Measurements from ENCODE around the gene SLC49A3.
"Not testable (repeated sequence)": the region's sequence is repeated elsewhere in the genome, so short reads cannot be mapped to it uniquely, and the experiment has no call there.

SLC49A3 gene

DNA sequence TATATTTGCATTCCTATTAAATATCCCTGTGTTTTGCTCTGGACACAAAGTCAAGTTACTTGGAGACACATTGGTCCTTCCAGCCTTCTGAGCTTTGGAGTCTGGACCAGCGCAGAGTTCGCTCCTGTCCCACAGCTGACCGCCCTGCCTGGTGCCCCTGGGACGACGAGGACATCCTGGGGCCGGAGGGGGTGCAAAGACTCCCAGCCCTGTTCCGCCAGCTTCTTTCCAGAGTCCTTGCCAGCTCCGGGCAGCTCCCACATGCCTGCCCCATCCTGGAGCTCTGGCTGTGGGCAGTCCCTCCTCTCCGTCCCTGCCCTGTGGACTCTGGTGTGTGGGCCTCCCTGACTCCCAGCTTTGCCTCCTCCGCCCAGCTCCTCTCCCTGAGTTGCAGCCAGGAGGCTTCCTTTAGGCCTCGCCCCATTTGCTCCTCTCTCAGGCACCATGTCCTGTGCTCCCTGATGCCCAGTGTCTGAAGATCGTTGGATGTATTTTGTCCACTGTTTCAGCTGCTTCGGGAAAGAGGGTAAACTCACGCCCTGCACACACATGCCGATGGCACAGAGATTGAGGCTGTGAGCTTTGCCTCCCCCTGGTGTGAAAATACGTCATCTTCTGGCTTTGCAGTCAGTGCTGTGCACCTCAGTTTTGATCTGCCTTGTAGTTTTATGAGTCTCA is 11.8 kb upstream of the SLC49A3 start:
- no peak for DNase-seq

DNA sequence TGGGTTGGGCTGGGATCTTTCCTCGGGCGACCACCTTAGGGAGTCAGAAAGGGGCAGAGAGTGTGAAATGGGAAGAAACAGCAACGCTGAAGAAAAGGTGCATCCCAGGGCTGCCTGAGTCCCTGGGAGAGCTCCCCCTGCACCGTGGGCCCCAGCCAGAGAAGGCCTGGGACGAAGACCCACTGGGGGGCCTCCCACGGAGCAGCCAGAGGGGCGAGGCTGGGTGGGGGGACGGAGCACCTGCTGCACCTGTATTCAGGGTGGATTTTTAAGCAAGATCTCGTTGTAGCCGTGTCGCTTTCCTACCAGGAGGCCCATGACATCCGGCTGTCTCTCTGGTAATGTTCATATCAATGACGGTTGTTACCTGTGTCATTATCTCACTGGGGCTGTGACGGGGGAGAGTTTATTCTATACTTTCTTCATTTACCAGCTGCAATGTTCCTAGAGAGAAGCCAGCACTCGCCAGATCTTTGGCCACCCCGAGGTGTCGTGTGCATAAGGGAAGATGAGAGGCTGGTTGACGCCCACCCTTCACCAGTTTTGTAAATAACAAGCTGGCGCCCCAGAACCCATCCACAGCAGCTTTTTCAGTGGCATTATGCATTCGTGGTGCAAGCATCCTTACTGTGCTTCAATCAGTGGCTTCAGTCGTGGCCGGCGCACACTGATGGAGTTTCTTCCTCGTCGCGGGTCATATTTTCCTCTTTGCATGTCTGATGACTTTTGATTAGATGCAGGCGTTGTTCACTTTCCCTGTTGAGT is 11.0 kb upstream of the SLC49A3 start:
- no peak for DNase-seq

DNA sequence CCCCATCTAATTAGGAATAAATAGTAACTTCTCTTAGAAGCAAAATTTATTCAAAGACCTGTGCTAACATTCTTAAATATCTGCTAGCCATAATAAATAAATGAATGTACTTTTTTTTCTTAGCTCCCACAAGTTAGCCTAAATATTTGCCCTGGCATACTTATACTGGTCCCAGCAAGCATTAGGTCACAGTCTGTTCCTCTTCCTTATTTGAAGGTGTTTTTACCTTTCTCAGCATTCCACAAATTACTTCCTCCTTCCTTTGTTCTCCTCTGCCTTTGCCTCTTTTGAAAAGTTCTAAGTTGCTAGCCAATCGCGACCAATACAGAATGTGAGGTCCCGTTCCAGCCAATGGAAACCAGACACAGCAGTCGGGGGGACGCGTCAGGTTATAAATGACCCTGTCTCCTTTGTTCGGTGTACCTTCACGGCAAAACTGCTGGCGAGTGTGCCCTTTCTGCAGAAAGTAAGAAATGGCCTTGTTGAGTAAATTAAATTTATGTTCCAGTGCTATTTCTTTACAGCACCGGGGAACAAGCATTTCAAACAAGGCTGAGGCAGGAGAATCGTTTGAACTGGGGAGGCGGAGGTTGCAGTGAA is 5.5 kb upstream of the SLC49A3 start:
- DNase-seq, result not testable (repeated sequence)

DNA sequence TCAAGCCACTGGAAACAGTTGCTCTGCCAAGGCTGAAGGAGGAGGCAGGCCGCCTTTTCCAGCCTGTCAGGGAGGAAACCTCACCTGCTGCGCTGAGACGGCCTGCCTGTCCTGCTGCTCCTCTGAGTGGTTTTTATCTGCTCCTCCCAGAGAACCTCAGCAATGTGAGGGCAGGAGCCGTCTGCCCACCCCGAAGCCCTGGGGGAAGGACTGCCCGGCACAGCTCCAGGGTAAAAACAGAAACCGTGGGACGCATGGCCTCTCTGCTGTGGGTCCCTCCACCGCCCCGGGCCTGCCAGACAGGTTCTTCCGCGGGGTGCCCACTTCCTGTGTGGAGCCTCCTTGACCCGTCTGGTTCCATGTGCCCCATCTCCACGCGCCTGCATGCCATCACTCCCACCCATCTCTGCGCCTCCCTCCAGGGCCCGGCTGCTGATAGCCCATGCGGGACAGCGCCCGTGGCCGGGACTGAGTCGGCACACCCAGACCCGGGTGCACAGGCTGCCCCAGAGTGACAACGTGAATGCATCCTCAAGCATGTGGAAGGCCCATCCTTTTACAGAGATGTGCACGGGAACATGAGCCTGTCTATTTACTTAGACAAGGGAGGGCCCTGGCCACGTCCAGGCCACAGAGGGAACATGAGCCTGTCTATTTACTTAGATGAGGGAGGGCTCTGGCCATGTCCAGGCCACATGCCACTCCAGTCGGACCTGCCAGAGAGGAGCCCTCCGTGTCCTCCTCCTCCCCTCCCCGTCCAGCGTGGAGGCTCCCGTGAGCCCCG is 4.0 kb upstream of the SLC49A3 start:
- DNase-seq, result no peak

DNA sequence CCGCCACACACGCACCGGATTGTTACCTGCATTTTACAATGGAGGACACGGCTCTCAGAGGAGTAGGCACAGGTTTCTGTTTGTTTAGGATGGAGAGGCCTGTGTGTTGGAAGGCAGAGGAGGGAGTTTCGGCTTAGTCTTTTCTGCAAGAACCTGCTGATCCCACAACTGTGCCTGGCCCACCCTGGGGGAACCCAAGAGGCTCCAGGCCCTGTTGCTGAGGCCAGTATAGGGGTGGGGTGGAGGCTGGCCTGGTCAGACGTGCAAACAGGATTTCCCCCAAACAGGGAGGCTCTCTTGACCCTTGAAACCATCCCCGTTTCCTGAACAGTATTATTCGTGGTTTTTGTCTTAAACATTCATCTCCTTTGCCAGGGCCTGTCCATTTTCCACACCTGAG is 772 bp upstream of the SLC49A3 start:
- DNase-seq, result no peak

DNA sequence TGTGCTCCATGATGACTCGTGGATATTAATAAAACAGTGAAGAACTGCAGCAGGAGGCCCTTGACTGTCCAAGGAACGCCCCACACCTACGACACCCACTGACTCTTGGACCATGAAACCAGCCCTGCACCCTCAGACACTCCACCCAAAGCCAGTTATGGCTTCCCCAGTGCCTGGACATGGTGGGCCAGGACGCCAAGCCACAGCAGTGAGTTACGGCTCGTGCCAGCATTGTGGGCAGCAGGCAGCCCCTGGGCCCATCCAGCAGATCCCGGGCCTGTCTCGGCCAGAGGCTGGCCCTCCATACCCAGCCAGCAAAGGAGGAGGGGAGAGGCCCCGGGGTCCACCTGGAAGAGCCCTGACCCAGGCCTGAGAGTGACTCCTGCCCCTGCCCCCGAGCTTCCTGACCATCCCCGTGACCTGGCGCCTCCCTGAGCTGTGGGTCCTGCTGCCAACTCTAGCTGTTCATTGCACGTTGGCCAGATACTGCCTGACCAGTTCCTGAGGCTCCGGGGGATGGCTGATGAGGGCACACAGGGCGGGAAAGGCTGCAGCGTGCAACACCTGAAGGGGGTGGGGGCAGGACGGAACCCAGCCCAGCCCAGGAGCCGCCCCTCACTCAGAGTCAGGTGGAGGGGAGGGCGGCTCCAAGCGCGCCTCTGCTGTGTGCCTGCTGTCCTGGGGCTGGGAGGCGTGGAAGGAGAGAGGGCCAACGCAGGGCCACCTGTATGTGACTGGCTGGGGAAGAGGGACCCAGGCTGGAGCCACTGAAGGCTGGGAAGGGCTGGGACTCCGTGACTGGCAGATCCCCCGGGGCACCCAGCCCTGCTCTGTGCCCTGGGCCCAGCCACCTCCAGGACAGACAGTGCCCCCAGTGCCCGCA is 739 bp downstream of the SLC49A3 start:
- no peak for DNase-seq

DNA sequence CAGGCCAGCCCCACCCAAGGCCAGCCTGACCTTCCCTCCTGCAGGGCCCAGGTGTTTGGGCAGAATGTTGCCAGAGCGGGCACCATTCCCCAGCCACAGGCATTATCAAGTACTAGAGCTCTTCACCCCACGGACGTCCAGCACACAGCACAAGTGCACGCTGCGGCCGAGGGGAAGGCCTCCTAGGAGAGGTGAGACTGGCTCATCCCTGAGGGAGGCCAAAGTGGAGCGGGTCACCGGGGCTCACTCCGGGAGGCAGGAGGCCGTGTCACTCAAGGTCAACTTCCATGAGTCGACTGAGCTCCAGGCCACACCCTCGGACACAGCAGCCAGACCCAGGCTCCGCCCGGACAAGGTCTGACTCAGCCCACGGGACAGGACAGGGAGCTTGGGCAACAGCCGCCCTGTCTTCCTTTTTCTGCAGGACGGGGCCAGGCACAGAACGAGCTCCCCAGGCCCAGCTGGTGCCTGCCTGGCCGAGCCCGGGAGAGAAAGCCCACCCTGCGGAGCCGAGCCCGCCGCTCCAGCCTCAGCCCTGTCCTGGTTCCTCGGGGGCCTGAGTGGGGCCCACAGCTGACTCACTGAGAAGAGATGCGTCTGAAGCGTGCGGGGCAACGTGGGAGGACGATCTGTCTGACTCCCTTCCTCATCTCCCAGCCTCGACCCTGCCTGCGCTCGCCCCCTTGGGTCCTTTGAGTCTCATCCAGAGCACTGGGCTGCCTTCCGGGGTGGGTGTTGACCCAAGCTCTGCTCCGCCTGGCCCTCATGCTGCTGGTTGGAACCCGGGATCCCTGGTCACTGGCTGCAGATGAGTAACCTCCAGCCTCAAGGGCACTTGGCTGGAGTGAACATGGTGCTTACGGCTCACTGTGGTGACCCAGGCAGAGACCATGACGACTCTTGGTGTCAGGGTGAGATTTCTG is 1.6 kb downstream of the SLC49A3 start:
- peak in 1 of 2 donors; percentile 81 for DNase-seq

DNA sequence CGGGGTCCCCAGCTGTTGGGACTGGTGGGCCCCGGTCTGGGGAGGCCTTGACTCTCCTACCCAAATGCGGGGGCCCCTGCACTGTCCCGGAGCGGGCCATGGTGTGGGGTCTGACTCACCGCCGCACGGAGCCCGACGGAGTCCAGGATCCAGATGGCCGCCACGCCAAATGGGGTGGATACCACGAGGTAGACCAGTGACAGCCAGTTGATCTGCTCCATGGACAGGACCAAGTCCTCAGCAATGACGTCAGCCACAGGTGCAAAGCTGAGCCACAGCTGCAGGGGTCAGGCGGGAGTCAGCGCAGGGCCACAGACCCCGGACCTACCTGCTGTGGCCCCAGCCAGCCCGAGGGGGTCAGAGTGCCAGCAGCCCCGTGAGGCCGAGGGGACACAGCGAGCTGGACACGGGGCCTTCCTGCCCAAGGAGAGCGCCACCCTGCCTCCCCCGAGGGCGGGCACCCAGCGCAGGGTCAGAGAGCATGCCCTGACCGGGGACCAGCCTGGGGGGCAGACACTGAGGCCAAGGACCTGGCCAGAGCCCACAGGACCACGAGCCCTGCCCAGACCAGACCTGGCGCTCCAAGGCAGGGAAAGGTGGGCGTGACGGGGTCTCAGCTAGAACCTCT is 2.4 kb downstream of the SLC49A3 start:
- no peak for DNase-seq

DNA sequence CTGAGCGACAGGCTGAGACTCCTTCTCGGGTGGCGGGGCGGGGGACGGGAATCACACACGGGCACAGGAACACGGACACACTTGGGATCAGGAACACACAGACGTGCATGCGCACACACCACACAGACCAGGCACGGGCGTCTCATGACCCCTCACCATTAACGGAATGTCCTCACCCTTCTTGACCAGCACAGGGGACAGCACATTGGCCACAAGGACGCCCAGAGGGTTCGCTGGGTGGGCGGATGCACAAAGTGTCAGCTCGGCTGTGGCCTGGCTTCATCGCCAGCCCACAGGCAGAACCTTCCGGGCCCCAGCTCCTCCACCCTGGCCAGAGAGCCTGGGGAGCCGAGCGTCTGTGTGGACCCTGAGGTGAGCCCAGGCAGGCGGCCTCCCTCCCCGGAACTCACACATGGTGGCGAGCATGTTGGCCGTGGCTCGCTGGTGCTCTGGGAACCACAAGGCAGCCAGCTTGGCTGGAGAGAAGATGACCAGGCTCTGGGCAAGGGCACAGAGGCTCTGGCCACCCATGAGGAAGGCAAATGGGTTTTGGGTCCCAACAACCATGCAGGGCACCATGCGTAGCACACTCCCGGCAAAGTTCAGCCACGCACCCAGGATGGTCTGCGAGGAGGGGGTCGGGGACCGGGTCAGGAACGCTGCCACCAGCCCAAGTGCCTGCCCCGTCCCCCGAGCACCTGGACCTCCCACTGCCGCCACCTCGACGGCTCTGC is 3.1 kb downstream of the SLC49A3 start:
- no peak for DNase-seq

DNA sequence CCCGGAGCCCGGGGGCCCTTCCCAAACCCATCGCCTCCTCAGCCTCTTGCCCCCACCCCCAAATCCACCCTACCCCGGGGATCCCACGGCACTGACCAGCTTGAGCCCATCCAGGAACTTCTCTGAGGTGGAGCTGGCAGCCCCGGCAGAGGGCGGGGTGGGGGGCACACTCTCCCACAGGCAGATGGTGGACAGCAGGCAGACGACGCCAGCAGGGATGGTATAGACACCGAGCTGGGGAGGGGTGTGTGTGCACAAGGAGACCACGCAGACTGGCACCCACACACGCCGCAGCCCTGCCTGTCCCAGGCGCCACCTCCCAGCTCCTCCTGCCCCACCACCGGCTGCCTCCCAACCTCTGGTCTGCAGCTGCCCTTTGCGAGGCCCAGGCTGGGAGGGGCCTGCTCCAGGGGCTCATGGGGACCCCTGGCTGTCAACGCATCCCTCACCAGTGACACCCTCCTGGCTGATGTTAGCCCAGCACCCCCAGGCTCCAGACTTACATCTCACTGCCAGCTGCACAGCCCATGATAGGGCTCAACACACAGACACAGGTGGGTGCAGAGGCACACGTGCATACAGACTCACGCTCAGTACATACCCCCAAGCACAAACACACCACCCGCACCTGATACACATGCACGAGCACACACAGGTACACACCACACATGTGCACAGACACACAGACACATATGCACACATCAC is 4.2 kb downstream of the SLC49A3 start:
- DNase-seq, result no peak

DNA sequence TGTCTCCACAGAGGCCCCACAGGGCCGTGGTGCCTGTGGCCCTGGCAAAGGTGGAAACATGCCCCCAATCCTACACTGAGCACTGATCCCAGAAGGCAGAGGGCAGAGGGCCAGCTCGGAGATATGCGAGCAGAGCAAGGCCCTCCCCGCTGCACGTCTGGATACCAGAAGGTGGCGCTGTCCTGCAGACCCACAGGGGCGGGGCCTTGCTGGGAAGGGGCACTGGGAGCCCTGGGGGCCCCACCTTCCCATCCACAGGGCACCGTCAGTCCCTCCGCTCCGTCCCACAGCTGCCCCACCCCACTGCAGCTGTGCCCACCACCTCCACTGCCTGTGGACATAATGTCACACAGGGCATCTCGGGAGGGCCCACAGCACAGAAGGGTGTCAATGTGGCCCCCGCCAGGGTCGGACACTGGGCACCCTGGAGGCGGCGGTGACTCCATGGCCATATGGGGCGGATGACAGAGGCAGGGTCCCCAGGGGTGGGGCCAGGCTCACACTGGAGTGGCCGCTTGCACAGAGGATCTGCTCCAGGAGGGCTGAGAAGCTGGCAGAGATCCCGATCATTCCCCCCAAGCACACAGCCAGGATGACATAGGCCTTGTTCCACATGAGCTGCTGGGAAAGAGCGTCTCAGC is 4.8 kb downstream of the SLC49A3 start:
- DNase-seq, result peak; percentile 32 to 34

DNA sequence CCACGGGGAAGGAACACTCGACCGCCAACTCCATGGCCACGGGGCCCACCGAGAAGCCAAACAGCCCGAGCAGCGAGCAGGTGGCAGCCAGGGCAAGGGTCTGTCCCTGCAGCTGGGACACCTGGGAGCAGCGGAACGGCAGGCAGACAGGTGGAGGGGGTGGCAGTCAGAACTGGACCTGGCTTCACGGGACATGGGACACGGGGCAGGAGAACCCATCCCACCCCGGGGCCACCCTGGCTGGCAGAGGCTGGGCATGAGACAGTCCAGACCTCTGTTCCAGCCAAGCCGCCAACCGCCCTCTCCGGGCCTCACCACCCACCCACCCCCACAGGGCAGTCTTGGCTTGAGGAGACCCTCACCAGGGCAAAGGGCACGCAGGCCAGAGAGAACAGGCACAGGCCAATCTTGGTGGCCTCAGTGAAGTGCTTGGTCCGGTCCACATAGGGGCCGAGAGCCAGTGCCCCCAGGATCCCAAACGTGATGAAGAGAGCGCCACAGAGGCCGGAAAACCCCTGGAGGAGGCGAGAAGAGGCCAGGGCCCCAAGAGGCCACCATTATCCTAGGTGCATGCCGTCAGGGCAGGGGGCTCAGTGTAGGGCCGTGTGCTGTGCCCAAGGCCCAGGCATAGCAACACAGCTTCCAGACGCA is 5.6 kb downstream of the SLC49A3 start:
- no peak for DNase-seq

DNA sequence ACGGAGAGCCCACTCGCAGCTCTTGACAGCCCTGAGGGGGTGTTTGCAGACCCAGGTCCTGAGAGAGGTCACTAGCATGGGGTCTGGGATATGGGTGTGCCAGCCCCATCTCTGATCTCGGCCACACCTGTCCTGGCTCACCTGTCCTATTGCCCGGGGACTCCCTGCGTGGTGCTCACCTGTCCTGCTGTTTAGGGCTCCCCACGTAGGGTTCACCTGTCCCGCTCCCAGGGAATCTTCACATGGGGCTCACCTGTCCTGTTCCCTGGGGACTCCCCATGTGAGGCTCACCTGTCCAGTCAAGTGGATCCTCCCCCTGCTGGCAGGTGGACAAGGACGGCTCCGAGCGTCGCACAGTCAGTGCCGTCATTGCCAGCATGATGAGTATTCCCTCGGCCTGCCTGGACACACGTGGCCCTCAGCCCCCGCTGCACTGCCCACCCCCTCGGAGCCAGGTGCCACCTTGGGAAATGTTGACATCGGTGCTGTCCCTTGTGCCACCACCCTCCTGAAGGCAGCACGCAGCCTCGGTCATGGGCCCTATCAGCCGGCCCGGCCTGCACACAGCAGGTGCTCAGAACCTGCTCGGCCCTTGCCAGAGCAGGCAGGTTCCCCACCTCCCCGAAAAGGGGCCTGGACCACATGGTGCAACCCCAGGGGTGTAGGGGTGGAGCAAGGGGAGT is 6.3 kb downstream of the SLC49A3 start:
- no peak for DNase-seq

DNA sequence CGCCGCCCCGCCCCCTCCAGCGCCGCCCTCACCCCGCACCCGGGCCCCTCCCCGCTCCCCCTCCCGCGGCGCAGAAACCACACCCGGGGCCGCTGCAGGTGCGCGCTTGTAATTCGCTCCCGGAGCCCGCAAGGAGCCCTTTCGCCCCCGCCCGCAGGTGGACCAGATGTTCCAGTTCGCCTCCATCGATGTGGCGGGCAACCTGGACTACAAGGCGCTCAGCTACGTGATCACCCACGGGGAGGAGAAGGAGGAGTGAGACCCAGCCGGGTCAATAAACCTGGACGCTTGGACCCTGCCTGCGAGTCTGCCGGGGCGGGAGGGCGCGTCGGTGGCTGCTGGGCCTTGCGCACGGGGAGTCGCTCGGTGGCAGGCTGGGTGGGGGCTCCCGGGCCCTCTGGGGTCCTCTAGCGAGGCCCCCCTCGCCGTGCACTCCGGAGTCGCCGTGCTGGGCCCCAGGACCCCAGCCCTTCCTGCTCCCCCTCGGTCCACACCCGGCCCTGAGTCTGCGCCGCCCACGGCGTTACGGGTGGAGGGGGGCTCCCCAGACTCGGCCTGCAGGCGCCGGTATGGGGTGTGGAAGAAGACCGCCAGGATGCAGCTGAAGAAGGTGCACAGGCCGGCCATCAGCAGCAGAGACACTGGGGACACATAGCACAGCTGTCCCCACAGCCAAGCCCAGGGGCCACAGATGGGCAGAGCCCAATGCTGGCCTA is 7.1 kb downstream of the SLC49A3 start:
- DNase-seq, result peak; percentile 51 to 65

DNA sequence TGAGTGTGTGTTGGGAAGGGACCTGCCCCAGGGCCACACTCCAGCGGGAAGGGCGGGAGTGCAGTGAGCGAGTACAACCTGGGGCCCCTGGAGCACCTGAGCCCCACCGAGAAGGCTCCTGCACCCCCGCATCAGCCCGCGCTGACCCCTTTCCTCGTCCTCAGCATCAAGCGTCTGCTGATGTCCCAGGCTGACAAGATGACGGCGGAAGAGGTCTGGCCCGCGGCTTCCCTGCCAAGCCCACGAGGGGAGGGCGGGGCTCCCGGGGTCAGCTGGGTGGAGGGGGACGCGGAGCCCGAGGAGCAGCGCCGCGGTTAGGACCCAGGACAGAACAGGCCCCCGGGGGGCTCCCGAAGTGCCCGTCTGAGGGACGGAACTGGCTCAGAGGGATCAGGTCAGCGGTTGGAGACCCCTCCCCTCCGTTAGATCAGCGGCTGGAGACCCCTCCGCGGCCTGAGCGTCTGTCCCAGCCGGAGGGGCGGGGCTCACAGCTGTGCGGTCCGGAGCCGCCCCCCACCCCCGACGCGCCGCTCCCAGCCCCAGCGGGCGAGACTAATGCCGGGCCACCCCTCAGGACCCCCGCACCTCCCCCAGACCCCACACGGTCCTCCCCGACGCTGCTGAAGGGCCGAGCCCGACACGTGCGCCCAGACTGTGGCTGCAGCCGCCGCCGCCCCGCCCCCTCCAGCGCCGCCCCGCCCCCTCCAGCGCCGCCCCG is 7.9 kb downstream of the SLC49A3 start:
- DNase-seq, result peak; percentile 67 to 72

DNA sequence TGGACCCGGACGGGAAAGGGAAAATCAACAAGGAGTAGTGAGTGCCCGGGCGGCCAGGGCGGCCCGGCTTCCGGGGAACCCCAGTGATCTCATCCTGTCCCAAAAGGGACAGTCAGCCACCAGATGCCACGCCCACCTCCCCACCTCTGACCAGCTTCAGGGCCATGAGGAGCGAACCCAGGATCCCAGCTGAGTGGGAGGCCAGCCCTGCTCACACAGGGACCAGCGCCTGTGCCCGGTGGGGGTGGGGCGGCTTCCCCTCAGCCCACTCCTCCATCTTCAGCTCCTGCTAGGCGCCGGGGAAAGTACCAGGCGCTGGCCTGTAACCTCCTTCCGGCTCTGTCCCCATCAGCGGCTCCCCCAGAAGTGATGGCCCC is 8.4 kb downstream of the SLC49A3 start:
- DNase-seq, result peak; percentile 28 to 45
